Fibroblast of mammary gland (primary cell): Measurements from ENCODE around the gene ZBTB46.

Experiments used
- DNase-seq: peaks from one replicate; pipeline ENCODE4 v3.0.0-alpha.2; 2010; ENCODE audit warnings: low read depth
- H3K4me3 ChIP-seq: 2 replicates; pipeline ENCODE4 v1.5.1; 2011; ENCODE audit warnings: low read depth, mild to moderate bottlenecking, low read length, moderate library complexity; ENCODE audit not compliant: control insufficient read depth
- TF ChIP-seq, protein P1 (sequence below): conservative IDR thresholded peaks from 2 replicates; pipeline ENCODE4 v1.5.1; 2011; ENCODE audit warnings: low read depth, low read length, inconsistent platforms; ENCODE audit not compliant: control insufficient read depth, insufficient read depth

Gene ZBTB46

DNA sequence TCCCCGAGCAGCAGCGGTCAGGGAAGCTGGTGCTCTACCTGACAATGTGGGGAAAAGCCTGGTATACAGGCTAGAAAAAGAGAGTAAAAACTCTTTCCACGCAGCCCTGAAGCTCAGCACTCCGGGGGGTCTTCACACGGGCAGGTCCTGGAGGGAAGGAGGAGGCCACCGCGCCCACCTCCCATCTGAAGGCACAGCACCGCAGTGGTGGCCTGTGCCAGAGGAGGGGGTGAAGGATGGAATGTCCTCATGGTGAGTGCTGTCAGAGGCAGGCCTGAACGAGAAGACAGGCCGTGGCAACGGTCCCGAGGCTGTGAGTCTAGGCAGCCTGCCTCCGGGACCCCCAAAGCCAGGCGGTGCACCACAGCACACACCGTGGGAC is 85.6 kb downstream of the ZBTB46 start:
- no peak for DNase-seq
- TF ChIP-seq, protein P1, sequence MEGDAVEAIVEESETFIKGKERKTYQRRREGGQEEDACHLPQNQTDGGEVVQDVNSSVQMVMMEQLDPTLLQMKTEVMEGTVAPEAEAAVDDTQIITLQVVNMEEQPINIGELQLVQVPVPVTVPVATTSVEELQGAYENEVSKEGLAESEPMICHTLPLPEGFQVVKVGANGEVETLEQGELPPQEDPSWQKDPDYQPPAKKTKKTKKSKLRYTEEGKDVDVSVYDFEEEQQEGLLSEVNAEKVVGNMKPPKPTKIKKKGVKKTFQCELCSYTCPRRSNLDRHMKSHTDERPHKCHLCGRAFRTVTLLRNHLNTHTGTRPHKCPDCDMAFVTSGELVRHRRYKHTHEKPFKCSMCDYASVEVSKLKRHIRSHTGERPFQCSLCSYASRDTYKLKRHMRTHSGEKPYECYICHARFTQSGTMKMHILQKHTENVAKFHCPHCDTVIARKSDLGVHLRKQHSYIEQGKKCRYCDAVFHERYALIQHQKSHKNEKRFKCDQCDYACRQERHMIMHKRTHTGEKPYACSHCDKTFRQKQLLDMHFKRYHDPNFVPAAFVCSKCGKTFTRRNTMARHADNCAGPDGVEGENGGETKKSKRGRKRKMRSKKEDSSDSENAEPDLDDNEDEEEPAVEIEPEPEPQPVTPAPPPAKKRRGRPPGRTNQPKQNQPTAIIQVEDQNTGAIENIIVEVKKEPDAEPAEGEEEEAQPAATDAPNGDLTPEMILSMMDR: no peak
- H3K4me3 ChIP-seq: no peak overlapping the region

DNA sequence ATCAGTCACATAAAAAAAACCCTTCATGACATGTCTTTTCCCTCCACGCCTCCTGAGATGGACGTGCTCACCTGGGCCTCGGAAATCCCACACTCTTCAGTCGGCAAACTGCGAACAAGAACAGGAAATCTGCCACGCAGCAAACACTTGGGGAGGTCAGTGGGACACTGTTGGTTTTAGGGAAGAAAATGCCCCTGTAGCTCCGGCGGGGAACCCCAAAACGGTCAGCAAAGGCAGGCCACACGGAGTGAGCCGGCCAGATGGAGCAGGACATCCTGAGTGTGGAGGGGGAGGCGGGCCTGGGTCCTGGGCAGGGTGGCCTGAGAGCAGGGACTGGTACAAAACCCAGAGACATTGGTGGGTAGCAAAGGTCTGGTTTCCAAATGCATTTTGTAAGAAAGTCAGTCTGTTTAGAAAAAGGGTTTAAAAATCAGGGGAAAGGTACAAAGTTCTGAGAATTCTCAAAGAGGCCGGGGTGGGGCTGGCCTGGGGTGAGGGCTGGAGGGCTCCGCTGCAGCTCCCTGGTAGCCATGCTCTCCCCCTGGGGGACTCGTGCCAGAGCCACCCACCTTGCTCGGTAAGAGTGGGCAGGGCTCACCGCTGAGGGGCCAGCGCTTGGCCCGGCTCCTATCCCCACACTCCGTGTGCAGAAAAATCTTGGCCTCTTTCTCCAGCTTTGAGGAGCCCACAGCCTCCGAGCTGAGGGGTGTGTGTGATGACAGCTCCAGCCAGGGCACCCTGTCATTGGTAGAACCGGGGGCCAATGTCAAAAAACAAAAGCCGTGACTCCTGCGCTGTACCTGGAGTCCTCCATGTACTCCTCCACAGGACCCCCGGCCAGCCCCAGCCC is 86.3 kb downstream of the ZBTB46 start:
- no peak overlapping the region for H3K4me3 ChIP-seq
- no peak for DNase-seq
- TF ChIP-seq, protein P1: no peak

DNA sequence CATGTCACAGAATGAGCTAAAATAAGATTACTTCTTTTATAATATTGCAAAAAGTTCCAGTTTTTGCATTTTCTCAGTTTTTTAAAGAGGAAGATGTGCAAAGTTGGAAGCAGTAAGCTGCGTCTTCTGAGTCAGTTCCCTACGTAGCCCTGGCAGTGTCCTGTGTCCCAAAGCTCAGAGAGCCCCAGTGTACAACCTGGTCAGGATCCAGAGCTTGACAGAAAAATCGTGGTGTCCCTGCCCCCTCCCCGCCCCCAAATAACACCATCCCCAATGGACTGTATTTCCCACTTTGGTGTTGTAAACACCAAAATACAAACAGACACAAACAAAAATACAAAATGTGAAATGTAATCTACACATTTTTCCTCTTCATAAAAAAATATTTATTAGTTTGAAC is 86.9 kb downstream of the ZBTB46 start:
- TF ChIP-seq, protein P1: no peak
- no peak overlapping the region for H3K4me3 ChIP-seq
- no peak for DNase-seq

DNA sequence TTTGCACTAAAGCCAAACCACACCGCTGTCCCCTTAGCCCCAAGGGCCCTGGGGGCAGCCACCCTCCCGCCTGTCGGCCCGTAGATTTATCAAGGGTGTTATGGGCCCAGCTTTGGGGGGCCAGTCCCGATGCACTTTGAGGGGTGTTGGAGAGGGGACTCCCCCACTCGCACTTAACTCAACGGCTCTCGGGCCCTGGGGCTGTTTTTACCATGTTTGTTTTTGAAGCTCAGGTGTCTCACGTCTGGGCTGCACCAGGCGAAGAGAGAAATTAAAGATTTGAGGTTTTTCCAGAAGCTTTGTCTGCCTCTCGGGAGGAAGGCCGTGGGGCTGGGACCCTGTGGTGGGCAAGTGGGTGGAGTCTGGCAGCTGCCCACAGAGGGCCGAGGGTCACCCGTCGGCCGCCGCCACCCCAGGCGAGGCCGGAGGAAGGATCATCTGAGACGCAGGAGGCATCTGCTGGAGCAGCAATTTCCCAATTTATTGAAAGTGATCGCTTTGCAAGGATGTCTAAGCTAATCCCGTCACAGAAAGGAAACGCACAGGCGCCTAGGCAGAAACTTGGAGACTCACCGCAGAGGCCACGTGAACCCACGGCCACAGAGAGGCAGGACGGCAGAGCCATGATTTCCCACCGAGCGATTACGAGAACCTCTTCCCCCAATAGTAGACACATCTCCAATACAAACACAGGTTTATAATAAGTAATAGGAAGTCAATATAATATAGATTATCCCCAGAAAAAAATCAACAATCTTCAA is 87.7 kb downstream of the ZBTB46 start:
- H3K4me3 ChIP-seq: no peak overlapping the region
- TF ChIP-seq, protein P1: no peak
- DNase-seq: no peak

DNA sequence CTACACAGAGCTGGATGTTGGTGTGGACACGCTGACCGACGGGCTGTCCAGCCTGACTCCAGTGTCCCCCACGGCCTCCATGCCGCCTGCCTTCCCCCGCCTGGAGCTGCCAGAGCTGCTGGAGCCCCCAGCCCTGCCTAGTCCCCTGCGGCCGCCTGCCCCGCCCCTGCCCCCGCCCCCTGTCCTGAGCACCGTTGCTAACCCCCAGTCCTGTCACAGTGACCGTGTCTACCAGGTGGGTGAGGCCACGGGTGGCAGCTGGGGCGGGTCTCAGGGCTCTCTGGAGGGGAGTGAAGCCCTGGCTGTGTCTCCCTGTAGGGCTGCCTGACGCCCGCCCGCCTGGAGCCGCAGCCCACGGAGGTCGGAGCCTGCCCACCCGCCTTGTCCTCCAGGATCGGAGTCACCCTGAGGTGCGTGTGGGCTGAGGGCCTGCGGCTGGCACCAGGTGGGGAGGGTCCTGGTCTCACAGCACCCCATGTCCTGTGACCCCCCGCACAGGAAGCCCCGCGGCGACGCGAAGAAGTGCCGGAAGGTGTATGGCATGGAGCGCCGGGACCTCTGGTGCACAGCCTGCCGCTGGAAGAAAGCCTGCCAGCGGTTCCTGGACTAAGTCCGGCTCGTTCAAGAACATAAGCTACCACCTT is 88.6 kb downstream of the ZBTB46 start:
- TF ChIP-seq, protein P1: no peak
- H3K4me3 ChIP-seq: no peak overlapping the region
- no peak for DNase-seq

DNA sequence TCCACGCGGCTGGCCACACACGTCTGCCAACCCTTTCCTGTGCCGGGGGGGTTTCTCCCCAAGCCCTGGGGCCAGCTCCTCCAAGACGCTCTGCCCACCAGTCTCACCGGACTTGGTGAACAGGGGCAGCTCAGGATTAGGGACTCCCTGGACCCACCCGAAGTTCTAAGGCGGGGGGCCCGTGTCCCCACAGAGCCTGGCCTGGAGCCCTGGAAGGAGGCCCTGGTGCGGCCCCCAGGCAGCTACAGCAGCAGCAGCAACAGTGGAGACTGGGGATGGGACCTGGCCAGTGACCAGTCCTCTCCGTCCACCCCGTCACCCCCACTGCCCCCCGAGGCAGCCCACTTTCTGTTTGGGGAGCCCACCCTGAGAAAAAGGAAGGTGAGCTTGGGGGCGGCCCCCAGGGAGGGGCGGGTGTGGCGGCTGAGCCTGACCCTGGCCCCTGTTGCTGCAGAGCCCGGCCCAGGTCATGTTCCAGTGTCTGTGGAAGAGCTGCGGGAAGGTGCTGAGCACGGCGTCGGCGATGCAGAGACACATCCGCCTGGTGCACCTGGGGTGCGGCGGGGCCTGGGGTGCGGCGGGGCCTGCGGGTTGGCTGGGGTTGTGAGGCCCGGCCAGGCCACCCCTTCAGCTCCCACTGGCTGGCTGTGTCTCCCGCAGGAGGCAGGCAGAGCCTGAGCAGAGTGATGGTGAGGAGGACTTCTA is 89.2 kb downstream of the ZBTB46 start:
- TF ChIP-seq, protein P1: no peak
- peak overlapping the region; percentile 60 for H3K4me3 ChIP-seq
- DNase-seq: no peak
